Measurements from ENCODE around the gene GABBR2.

GRCh38 chr9:98328770-98329169 is 380.0 kb downstream of the GABBR2 start:
- TF ChIP-seq CTCF (IDR thresholded peaks at IDR 0.05) = no peak
- TF ChIP-seq POLR2A (IDR thresholded peaks at IDR 0.05) = no peak

Measured in uterus (tissue), 2 donors.